ENCODE data around the gene EDEM2. TPM values are rescaled to one million over a fixed set of nuclear protein-coding genes. Genes with fewer than 3 reads are reported as not detected.

EDEM2 gene
- total RNA-seq (2021; ENCODE audit: unreplicated experiment) (22.8 TPM), Bru-seq, nascent RNA (percentile 70 among the genes with signal in this experiment), BruChase-seq, experiment 1, labeled RNA remaining after a 6-hour chase (percentile 71 among the genes with signal in this experiment), BruChase-seq, experiment 2, labeled RNA remaining after a 2-hour chase (percentile 66 among the genes with signal in this experiment)
- 19.3 and 20.8 TPM in 2 replicates for polyA plus RNA-seq (2012)
- long read RNA-seq, transcript EDEM2-202 (11 exons, 1,919 nt): major isoform, 34 of 68 reads
- long read RNA-seq, partial matches to known transcripts: 10 of 68 reads
- long read RNA-seq, other reads (novel, unspliced or antisense): 24 of 68 reads

GRCh38 chr20:35146920-35147574 lies at the start of gene EDEM2:
TSS of gene EDEM2 (minus strand) at chr20:35147336. CDS start at chr20:35147258, 78 bp downstream.
- Histone ChIP-seq H3K4me1 (ENCODE audit: control insufficient read depth in 1 of 2, insufficient read depth in 2 of 2, low read length in 2 of 2) (peaks cover 3 to 12% of the 10 kb centered on the region in 2 experiments; a peak in 2 of 4 replicates), H3K79me2 (ENCODE audit: insufficient read depth, low read length) (peaks cover 6% of the 10 kb centered on the region; the same call in 1 of the 2 replicates), H3K9me3 (ENCODE audit: control insufficient read depth in 1 of 2, insufficient read depth in 1 of 2, low read depth in 1 of 2, low read length in 2 of 2) (no peaks in the 10 kb centered on the region), H3K9me2 (ENCODE audit: insufficient read depth) (no peaks in the 10 kb centered on the region), H2AFZ (ENCODE audit: low read depth, low read length, poor library complexity, severe bottlenecking) (peak within 1 kb of the TSS; percentile 62), H3K4me3 (replicated peaks in 1 of 2; ENCODE audit: low read depth in 1 of 2, low read length in 2 of 2) (peak within 1 kb of the TSS; percentile 77 to 98), H3K4me2 (ENCODE audit: low read length) (peak within 1 kb of the TSS; percentile 95), H4K20me1 (ENCODE audit: insufficient read depth) (no peaks in the 10 kb centered on the region), H3K9ac (ENCODE audit: low read length) (peak within 1 kb of the TSS; percentile 78), H3K36me3 (ENCODE audit: control insufficient read depth in 1 of 2, insufficient read depth in 2 of 2, low read length in 2 of 2) (peaks cover 4 to 6% of the 10 kb centered on the region in 2 experiments; a peak in 1 of 4 replicates), H3K27me3 (ENCODE audit: insufficient read depth, low read length) (no peaks in the 10 kb centered on the region), H3K27ac (ENCODE audit: low read depth, low read length) (peak within 1 kb of the TSS; percentile 78)
- no TSS peak for BruUV-seq (replicated peaks)
- ChIA-PET CTCF (interaction anchor here (0.7 to 3.5 kb wide), 9 partner anchors 19 to 273 kb away, joined by 3 to 29 read pairs (median 4); partner anchors contain the start of gene TRPC4AP), RAD21 (ENCODE audit: low non-redundant PET in 1 of 2, low total read pairs in 2 of 2, uncharacterized antibody in 2 of 2, unreplicated experiment in 2 of 2) (interaction anchor here in 1 of 2 experiments (1.0 kb wide), 1 partner anchor 51 kb away, joined by 3 read pairs; no protein-coding TSS in a partner anchor), POLR2A (interaction anchor here (0.9 to 1.5 kb wide), 4 partner anchors 54 to 271 kb away, joined by 3 to 4 read pairs (median 4); partner anchors contain the start of genes ACSS2 and TRPC4AP)
- peak; percentile 92 for DNase-seq (ENCODE audit: low read depth, low spot score)
- TF ChIP-seq EZH2phosphoT487 (IDR thresholded peaks at IDR 0.05; ENCODE audit: borderline replicate concordance) (no peak), JUND (IDR thresholded peaks at IDR 0.05) (no peak), EGR1 (IDR thresholded peaks at IDR 0.05; ENCODE audit: low read depth) (peak; percentile 95), POLR2AphosphoS5 (IDR thresholded peaks at IDR 0.05; ENCODE audit: low read depth, low read length) (peak; percentile 81), MAX (IDR thresholded peaks at IDR 0.05) (peak; percentile 87), ELF1 (IDR thresholded peaks at IDR 0.05; ENCODE audit: borderline replicate concordance, low read depth) (peak; percentile 100), SP1 (IDR thresholded peaks at IDR 0.05; ENCODE audit: low read depth) (peak; percentile 47; the same call in 1 of the 2 replicates), ZNF274 (IDR thresholded peaks at IDR 0.05; ENCODE audit: low read depth, low read length) (no peak), RAD21 (IDR thresholded peaks at IDR 0.05; ENCODE audit: low read depth) (0 out of 2 replicates have a peak, but pooled peaks have one; percentile 10), CTCF (IDR thresholded peaks at IDR 0.05 in 2 of 3, conservative IDR thresholded peaks at IDR 0.05 in 1 of 3; ENCODE audit: borderline replicate concordance in 1 of 3, insufficient read depth in 1 of 3, low read depth in 2 of 3, low read length in 2 of 3) (no peak), REST (IDR thresholded peaks at IDR 0.05; ENCODE audit: low read depth) (no peak), POLR2A (IDR thresholded peaks at IDR 0.05; ENCODE audit: borderline replicate concordance, extremely low read depth, insufficient read depth, insufficient read length) (peak; percentile 81), EZH2 (IDR thresholded peaks at IDR 0.05) (no peak), SIN3A (IDR thresholded peaks at IDR 0.05; ENCODE audit: low read depth) (peak; percentile 80), ZFX (IDR thresholded peaks at IDR 0.05) (peak; percentile 20; the same call in 1 of the 2 replicates)
- ATAC-seq: peak; percentile 90
- intact Hi-C loops (cut with micrococcal nuclease): loop anchor here (5.0 kb wide), 1 partner anchor 55 kb away; the partner anchor contains the start of gene TRPC4AP

Measured in HCT116 (cell line).